ENCODE data around the gene LHFPL6. TPM values are rescaled to one million over a fixed set of nuclear protein-coding genes. Genes with fewer than 3 reads are reported as not detected.

LHFPL6 gene
- total RNA-seq, 1 experiment from 2014 or later, result 3.6 TPM

GRCh38 chr13:39516096-39516495 lies 86.9 kb downstream of the LHFPL6 start:
- POLR2A ChIA-PET, result no interaction called here
- no TSS peak for BruUV-seq (replicated peaks)

GRCh38 chr13:39515224-39515714 lies 87.7 kb downstream of the LHFPL6 start:
- no peaks in the 10 kb centered on the region for H3K27me3 ChIP-seq (replicated peaks; ENCODE audit: control insufficient read depth, insufficient read depth, low read length)
- H3K36me3 Mint-ChIP-seq (ENCODE audit: insufficient read depth, unreplicated experiment), result no peaks in the 10 kb centered on the region
- peaks cover 18% of the 10 kb centered on the region for H3K27me3 Mint-ChIP-seq (ENCODE audit: insufficient read depth, unreplicated experiment)
- no peaks in the 10 kb centered on the region for H3K9me3 ChIP-seq
- H3K9me3 Mint-ChIP-seq (ENCODE audit: unreplicated experiment), result no peaks in the 10 kb centered on the region
- H3K4me1 ChIP-seq, result no peaks in the 10 kb centered on the region
- H3K4me3 ChIP-seq (ENCODE audit: low read depth, low read length), result no peak overlapping the region
- peaks cover 7% of the 10 kb centered on the region for H3K4me1 Mint-ChIP-seq (ENCODE audit: low read depth, unreplicated experiment)
- intact Hi-C loops (cut with micrococcal nuclease; ENCODE audit: unreplicated experiment), result no loop called here
- no peak for DNase-seq
- ChIA-PET POLR2A (no interaction called here), CTCF (interaction anchor here (1.3 kb wide), 1 partner anchor 101 kb away, joined by 4 read pairs; no protein-coding TSS in a partner anchor)
- H3K27ac Mint-ChIP-seq (ENCODE audit: unreplicated experiment), result no peak overlapping the region
- BruUV-seq (replicated peaks), result no TSS peak
- no peak for TF ChIP-seq CTCF (IDR thresholded peaks at IDR 0.05; ENCODE audit: insufficient read depth in 1 of 2, low read depth in 1 of 2, low read length in 1 of 2, severe bottlenecking in 1 of 2, unreplicated experiment in 1 of 2)
- no peaks in the 10 kb centered on the region for H3K36me3 ChIP-seq (ENCODE audit: control insufficient read depth, insufficient read depth, low read length)
- no peak overlapping the region for H3K4me3 Mint-ChIP-seq (ENCODE audit: unreplicated experiment)

More at GRCh38 chr13:39516096-39516495, 86.9 kb downstream of the LHFPL6 start:
- H3K9me3 ChIP-seq, result no peaks in the 10 kb centered on the region
- H3K27me3 Mint-ChIP-seq (ENCODE audit: insufficient read depth, unreplicated experiment), result peaks cover 18% of the 10 kb centered on the region
- H3K27me3 ChIP-seq (replicated peaks; ENCODE audit: control insufficient read depth, insufficient read depth, low read length), result no peaks in the 10 kb centered on the region
- no peak for DNase-seq
- H3K36me3 Mint-ChIP-seq (ENCODE audit: insufficient read depth, unreplicated experiment), result no peaks in the 10 kb centered on the region
- no peaks in the 10 kb centered on the region for H3K9me3 Mint-ChIP-seq (ENCODE audit: unreplicated experiment)
- CTCF ChIA-PET, result interaction anchor here (1.3 kb wide), 1 partner anchor 100 kb away, joined by 4 read pairs; no protein-coding TSS in a partner anchor
- no peak overlapping the region for H3K27ac Mint-ChIP-seq (ENCODE audit: unreplicated experiment)
- H3K4me3 Mint-ChIP-seq (ENCODE audit: unreplicated experiment), result no peak overlapping the region
- TF ChIP-seq CTCF (IDR thresholded peaks at IDR 0.05; ENCODE audit: insufficient read depth in 1 of 2, low read depth in 1 of 2, low read length in 1 of 2, severe bottlenecking in 1 of 2, unreplicated experiment in 1 of 2), result no peak
- H3K4me1 Mint-ChIP-seq (ENCODE audit: low read depth, unreplicated experiment), result peaks cover 7% of the 10 kb centered on the region
- intact Hi-C loops (cut with micrococcal nuclease; ENCODE audit: unreplicated experiment), result no loop called here
- H3K4me3 ChIP-seq (ENCODE audit: low read depth, low read length), result no peak overlapping the region
- H3K36me3 ChIP-seq (ENCODE audit: control insufficient read depth, insufficient read depth, low read length), result no peaks in the 10 kb centered on the region
- no peaks in the 10 kb centered on the region for H3K4me1 ChIP-seq

- Histone ChIP-seq H3K4me1 (no peaks in the 10 kb centered on the region), H3K4me3 (ENCODE audit: low read depth, low read length) (no peak overlapping the region), H3K36me3 (ENCODE audit: control insufficient read depth, insufficient read depth, low read length) (no peaks in the 10 kb centered on the region), H3K27me3 (replicated peaks; ENCODE audit: control insufficient read depth, insufficient read depth, low read length) (no peaks in the 10 kb centered on the region), H3K9me3 (no peaks in the 10 kb centered on the region)
- TF ChIP-seq CTCF (IDR thresholded peaks at IDR 0.05; ENCODE audit: insufficient read depth in 1 of 2, low read depth in 1 of 2, low read length in 1 of 2, severe bottlenecking in 1 of 2, unreplicated experiment in 1 of 2), result no peak
- peaks cover 15% of the 10 kb centered on the region for H3K27me3 Mint-ChIP-seq (ENCODE audit: insufficient read depth, unreplicated experiment)
- DNase-seq, result peak in 1 of 2 experiments; percentile 49
- no peaks in the 10 kb centered on the region for H3K9me3 Mint-ChIP-seq (ENCODE audit: unreplicated experiment)
- H3K4me3 Mint-ChIP-seq (ENCODE audit: unreplicated experiment), result no peak overlapping the region
- no TSS peak for BruUV-seq (replicated peaks)
- intact Hi-C loops (cut with micrococcal nuclease; ENCODE audit: unreplicated experiment), result no loop called here
- ChIA-PET CTCF (interaction anchor here (0.6 kb wide), 1 partner anchor 17 kb away, joined by 3 read pairs; no protein-coding TSS in a partner anchor), POLR2A (no interaction called here)
- H3K4me1 Mint-ChIP-seq (ENCODE audit: low read depth, unreplicated experiment), result peaks cover 7% of the 10 kb centered on the region
- H3K27ac Mint-ChIP-seq (ENCODE audit: unreplicated experiment), result no peak overlapping the region
- no peaks in the 10 kb centered on the region for H3K36me3 Mint-ChIP-seq (ENCODE audit: insufficient read depth, unreplicated experiment)
Observed at GRCh38 chr13:39512687-39513086, 90.3 kb downstream of the LHFPL6 start.
